HepG2 (cell line): ENCODE data around the gene LCN2. TPM values are rescaled to one million over a fixed set of nuclear protein-coding genes. Genes with fewer than 3 reads are reported as not detected.

ENCODE experiments used
- E2F1 ChIP-seq: sonication (generic); formaldehyde crosslinking; IDR thresholded peaks from 2 replicates; pipeline ENCODE4 v1.5.0; 2020; ENCODE audit warnings: missing genetic modification reagents
- ERF ChIP-seq: IDR thresholded peaks from 2 replicates; pipeline ENCODE4 v1.6.1; 2018; ENCODE audit warnings: missing biosample characterization, missing genetic modification reagents
- FOXK1 ChIP-seq: sonication (generic); formaldehyde crosslinking; IDR thresholded peaks from 2 replicates; pipeline ENCODE4 v1.4.0; 2020; ENCODE audit warnings: low read depth, missing genetic modification reagents, borderline replicate concordance
- HMGXB3 ChIP-seq: sonication (generic); formaldehyde crosslinking; IDR thresholded peaks from 2 replicates; pipeline ENCODE4 v1.4.0; 2020; ENCODE audit warnings: missing genetic modification reagents, borderline replicate concordance
- MAFK ChIP-seq, 2 experiments: IDR thresholded peaks in 1 of 2; conservative IDR thresholded peaks in 1 of 2; 2 replicates each; pipeline ENCODE4 v1.6.1; 2011; ENCODE audit warnings: improper control_type of control experiment in 2 of 2, low read length in 2 of 2
- MED8 ChIP-seq: sonication (generic); formaldehyde crosslinking; IDR thresholded peaks from 2 replicates; pipeline ENCODE4 v1.8.1; 2023; ENCODE audit warnings: mild to moderate bottlenecking, missing genetic modification reagents; ENCODE audit not compliant: insufficient replicate concordance
- MLLT10 ChIP-seq: sonication (generic); formaldehyde crosslinking; IDR thresholded peaks from 2 replicates; pipeline ENCODE4 v1.4.0; 2020; ENCODE audit warnings: missing genetic modification reagents
- NRL ChIP-seq: sonication (generic); formaldehyde crosslinking; IDR thresholded peaks from 2 replicates; pipeline ENCODE4 v1.5.0; 2020; ENCODE audit warnings: missing genetic modification reagents, mild to moderate bottlenecking, moderate library complexity, borderline replicate concordance
- WIZ ChIP-seq: sonication (generic); formaldehyde crosslinking; IDR thresholded peaks from 2 replicates; pipeline ENCODE4 v1.5.1; 2020; ENCODE audit warnings: mild to moderate bottlenecking, missing genetic modification reagents
- ZFP36L2 ChIP-seq: sonication (generic); formaldehyde crosslinking; IDR thresholded peaks from 2 replicates; pipeline ENCODE4 v1.4.0; 2020; ENCODE audit warnings: missing genetic modification reagents
- ZHX1 ChIP-seq: sonication (generic); formaldehyde crosslinking; IDR thresholded peaks from 2 replicates; pipeline ENCODE4 v1.8.1; 2022; ENCODE audit warnings: low read depth, mild to moderate bottlenecking, missing genetic modification reagents
- ZNF138 ChIP-seq: sonication (generic); formaldehyde crosslinking; IDR thresholded peaks from 2 replicates; pipeline ENCODE4 v1.5.0; 2020; ENCODE audit warnings: mild to moderate bottlenecking, low read depth, missing genetic modification reagents
- ZNF276 ChIP-seq: sonication (generic); formaldehyde crosslinking; IDR thresholded peaks from 2 replicates; pipeline ENCODE4 v1.4.0; 2020; ENCODE audit warnings: mild to moderate bottlenecking, low read depth, missing genetic modification reagents
- ZNF335 ChIP-seq: sonication (generic); formaldehyde crosslinking; IDR thresholded peaks from 2 replicates; pipeline ENCODE4 v1.4.0; 2020; ENCODE audit warnings: missing genetic modification reagents
- ZNF34 ChIP-seq: sonication (generic); formaldehyde crosslinking; IDR thresholded peaks from 2 replicates; pipeline ENCODE4 v1.4.0; 2020; ENCODE audit warnings: mild to moderate bottlenecking, missing genetic modification reagents, borderline replicate concordance
- ZNF451 ChIP-seq: sonication (generic); formaldehyde crosslinking; IDR thresholded peaks from 2 replicates; pipeline ENCODE4 v1.5.0; 2020; ENCODE audit warnings: mild to moderate bottlenecking, missing genetic modification reagents
- ZNF577 ChIP-seq: sonication (generic); formaldehyde crosslinking; IDR thresholded peaks from 2 replicates; pipeline ENCODE4 v1.4.0; 2020; ENCODE audit warnings: mild to moderate bottlenecking, low read depth, missing genetic modification reagents, borderline replicate concordance
- polyA plus RNA-seq, 8 experiments: library from polyadenylated mRNA; depleted of rRNA in 3 of 8; stranded (reverse) in 7 of 8; unstranded in 1 of 8; fragments of >200 nt; fragmentation: Illumina TruSeq in 4 of 8; extraction: Trizol in 4 of 8; gene quantifications; 2 replicates each; pipeline versions ENCODE4 v1.2.1 to v1.2.3, GENCODE V29; 2011 to 2016; ENCODE audit warnings: low read depth in 4 of 8, missing spikeins in 1 of 8, mixed read lengths in 1 of 8; ENCODE audit not compliant: insufficient read depth in 1 of 8
- total RNA-seq, 5 experiments: library from RNA; depleted of rRNA; stranded (reverse); fragments of >200 nt; fragmentation: Illumina TruSeq; extraction: Trizol; gene quantifications; 2 replicates each; pipeline ENCODE4 v1.2.3, GENCODE V29; 2016; ENCODE audit warnings: low read depth in 1 of 5

Gene LCN2
- total and polyA plus RNA-seq, 2 of the 13 experiments (the other 11 are each of a cell fraction or from before 2014, with no cell fraction given) = 0.38 to 1.4 TPM

GRCh38 chr9:128115187-128116103, 33.8 kb upstream of the LCN2 start (continued):
- TF ChIP-seq MED8 (CRISPR knock-in tag) = peak; percentile 97
- 0 out of 2 replicates have a peak, but pooled peaks have one; percentile 22 for TF ChIP-seq E2F1
- no peak for TF ChIP-seq MLLT10 (CRISPR knock-in tag)
- TF ChIP-seq ZFP36L2 = 0 out of 2 replicates have a peak, but pooled peaks have one; percentile 32
- TF ChIP-seq FOXK1 (CRISPR knock-in tag) = no peak; the same call in none of the 2 replicates
- TF ChIP-seq ZNF335 (CRISPR knock-in tag) = peak; percentile 76
- TF ChIP-seq ZNF276 (CRISPR knock-in tag) = peak; percentile 91
- no peak; the same call in 1 of the 2 replicates for TF ChIP-seq NRL (CRISPR knock-in tag)
- peak; percentile 57; the same call in 1 of the 2 replicates for TF ChIP-seq ZHX1
- 0 out of 2 replicates have a peak, but pooled peaks have one; percentile 41 for TF ChIP-seq ZNF138
- peak; percentile 93; the same call in 1 of the 2 replicates for TF ChIP-seq ZNF34 (CRISPR knock-in tag)
- TF ChIP-seq WIZ = no peak
- 0 out of 2 replicates have a peak, but pooled peaks have one; percentile 67 for TF ChIP-seq ZNF451 (CRISPR knock-in tag)
- no peak for TF ChIP-seq MAFK (conservative IDR thresholded peaks at IDR 0.05 in 1 of 2, IDR thresholded peaks at IDR 0.05 in 1 of 2; ENCODE audit: low read length in 2 of 2)
- no peak for TF ChIP-seq ZNF577
- peak; percentile 95 for TF ChIP-seq ERF (CRISPR knock-in tag)
- 0 out of 2 replicates have a peak, but pooled peaks have one; percentile 58 for TF ChIP-seq HMGXB3 (CRISPR knock-in tag)
